Measurements from ENCODE around the gene KIF1B. TPM values are rescaled to one million over a fixed set of nuclear protein-coding genes. Genes with fewer than 3 reads are reported as not detected.

Gene KIF1B
- total and polyA plus RNA-seq, 2 donors from 2014 or later = 8.0 to 46.4 TPM

DNA sequence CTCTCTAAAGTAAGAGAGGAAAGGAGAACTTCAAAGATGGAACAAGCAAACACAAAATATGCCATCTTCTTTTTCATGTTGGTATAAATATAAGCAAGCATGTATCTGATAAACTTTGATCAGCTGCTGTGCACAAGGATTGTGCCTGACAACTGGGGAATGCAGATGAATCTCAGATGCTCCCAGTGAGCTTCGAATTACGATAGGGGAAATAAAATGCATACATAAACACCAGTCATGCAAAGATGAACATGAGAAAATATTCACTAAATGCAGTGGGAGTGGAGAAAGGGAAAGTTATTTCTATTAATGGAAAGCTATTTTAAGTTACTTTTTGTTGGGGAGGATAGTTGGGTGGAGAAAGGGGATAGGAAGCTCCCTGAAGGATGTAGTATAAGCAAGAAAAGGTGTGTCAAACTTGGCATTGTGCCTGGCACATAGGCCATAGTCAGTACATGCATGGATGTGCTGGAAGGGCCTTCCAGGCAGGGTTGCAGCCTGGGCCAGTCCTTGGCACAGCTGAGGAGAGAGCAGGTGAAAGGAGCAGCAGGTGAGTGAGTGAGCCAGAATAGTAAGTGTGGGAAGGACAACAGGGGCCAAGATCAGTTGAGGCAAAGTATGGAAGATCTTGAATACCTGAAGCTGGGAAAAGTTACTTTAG is 130.7 kb downstream of the KIF1B start:
- Histone ChIP-seq H3K4me1 (ENCODE audit: control insufficient read depth in 2 of 3, insufficient read depth in 2 of 3, low read depth in 1 of 3, low read length in 3 of 3) (no peaks in the 10 kb centered on the region), H3K9ac (ENCODE audit: low read length in 3 of 3) (no peak overlapping the region), H3K36me3 (ENCODE audit: control insufficient read depth in 2 of 3, insufficient read depth in 3 of 3, low read length in 3 of 3) (peaks cover 7 to 57% (median 34%) of the 10 kb centered on the region in 3 donors), H3K9me3 (ENCODE audit: control insufficient read depth in 2 of 3, insufficient read depth in 1 of 3, low read length in 3 of 3) (no peaks in the 10 kb centered on the region), H3K27ac (ENCODE audit: low read depth in 2 of 2, low read length in 2 of 2) (no peak overlapping the region), H3K4me3 (ENCODE audit: low read length in 3 of 3) (no peak overlapping the region), H3K27me3 (ENCODE audit: control insufficient read depth, insufficient read depth, low read length) (no peaks in the 10 kb centered on the region)
- DNase-seq = peak in 1 of 5 donors; percentile 20
- intact Hi-C loops (cut with DNase I) = no loop called here
- FAIRE-seq = no peak
- TF ChIP-seq, protein P1, sequence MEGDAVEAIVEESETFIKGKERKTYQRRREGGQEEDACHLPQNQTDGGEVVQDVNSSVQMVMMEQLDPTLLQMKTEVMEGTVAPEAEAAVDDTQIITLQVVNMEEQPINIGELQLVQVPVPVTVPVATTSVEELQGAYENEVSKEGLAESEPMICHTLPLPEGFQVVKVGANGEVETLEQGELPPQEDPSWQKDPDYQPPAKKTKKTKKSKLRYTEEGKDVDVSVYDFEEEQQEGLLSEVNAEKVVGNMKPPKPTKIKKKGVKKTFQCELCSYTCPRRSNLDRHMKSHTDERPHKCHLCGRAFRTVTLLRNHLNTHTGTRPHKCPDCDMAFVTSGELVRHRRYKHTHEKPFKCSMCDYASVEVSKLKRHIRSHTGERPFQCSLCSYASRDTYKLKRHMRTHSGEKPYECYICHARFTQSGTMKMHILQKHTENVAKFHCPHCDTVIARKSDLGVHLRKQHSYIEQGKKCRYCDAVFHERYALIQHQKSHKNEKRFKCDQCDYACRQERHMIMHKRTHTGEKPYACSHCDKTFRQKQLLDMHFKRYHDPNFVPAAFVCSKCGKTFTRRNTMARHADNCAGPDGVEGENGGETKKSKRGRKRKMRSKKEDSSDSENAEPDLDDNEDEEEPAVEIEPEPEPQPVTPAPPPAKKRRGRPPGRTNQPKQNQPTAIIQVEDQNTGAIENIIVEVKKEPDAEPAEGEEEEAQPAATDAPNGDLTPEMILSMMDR (IDR thresholded peaks at IDR 0.05; ENCODE audit: borderline replicate concordance, extremely low read depth, insufficient read depth) = no peak

DNA sequence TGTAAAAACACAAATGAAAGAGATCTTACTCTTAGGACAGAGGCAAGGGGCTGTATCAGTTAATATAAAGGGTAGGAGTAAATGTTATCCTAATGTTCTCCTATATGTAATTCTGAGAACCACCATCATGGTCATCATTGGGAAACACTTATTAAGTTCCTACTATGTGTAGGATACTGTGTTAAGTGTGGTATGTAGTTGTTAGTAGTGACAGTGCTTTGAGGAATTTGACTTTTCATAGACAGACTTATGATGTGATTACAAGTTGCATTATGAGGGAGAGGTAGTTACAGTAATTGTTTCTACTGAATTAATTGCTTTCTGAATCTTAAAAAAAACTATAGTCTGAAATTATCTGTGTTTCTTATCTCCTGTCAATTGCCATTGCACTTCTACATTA is 136.7 kb downstream of the KIF1B start:
- FAIRE-seq = no peak
- Histone ChIP-seq H3K4me1 (ENCODE audit: control insufficient read depth in 2 of 3, insufficient read depth in 2 of 3, low read depth in 1 of 3, low read length in 3 of 3) (no peaks in the 10 kb centered on the region), H3K9ac (ENCODE audit: low read length in 3 of 3) (no peak overlapping the region), H3K36me3 (ENCODE audit: control insufficient read depth in 2 of 3, insufficient read depth in 3 of 3, low read length in 3 of 3) (peaks cover 7 to 46% (median 31%) of the 10 kb centered on the region in 3 donors), H3K9me3 (ENCODE audit: control insufficient read depth in 2 of 3, insufficient read depth in 1 of 3, low read length in 3 of 3) (no peaks in the 10 kb centered on the region), H3K27ac (ENCODE audit: low read depth in 2 of 2, low read length in 2 of 2) (no peak overlapping the region), H3K27me3 (ENCODE audit: control insufficient read depth, insufficient read depth, low read length) (no peaks in the 10 kb centered on the region), H3K4me3 (ENCODE audit: low read length in 3 of 3) (no peak overlapping the region)
- intact Hi-C loops (cut with DNase I) = no loop called here
- TF ChIP-seq, protein P1 (IDR thresholded peaks at IDR 0.05; ENCODE audit: borderline replicate concordance, extremely low read depth, insufficient read depth) = no peak
- DNase-seq = no peak

DNA sequence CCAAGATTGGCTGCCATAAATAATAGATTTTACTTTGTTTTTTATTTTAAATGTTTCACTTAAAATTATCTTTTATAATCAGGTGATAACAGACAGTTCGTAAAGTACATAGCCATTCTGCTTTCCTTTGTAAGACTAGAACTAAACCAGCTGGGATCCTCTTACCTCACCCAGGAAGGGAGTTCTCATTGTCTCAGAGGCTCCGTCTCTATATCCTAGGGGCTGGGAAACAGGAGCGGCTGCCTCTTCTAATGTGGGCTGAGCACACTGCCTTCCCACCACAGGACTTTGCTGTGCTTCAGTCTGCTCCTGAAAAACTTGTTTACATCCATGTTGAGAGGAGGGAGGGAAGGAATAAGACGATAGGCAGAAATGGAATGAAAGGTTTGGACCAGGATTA is 142.9 kb downstream of the KIF1B start:
- Histone ChIP-seq H3K4me3 (ENCODE audit: low read length in 3 of 3) (no peak overlapping the region), H3K27me3 (ENCODE audit: control insufficient read depth, insufficient read depth, low read length) (no peaks in the 10 kb centered on the region), H3K9me3 (ENCODE audit: control insufficient read depth in 2 of 3, insufficient read depth in 1 of 3, low read length in 3 of 3) (no peaks in the 10 kb centered on the region), H3K36me3 (ENCODE audit: control insufficient read depth in 2 of 3, insufficient read depth in 3 of 3, low read length in 3 of 3) (peaks cover 3 to 27% (median 12%) of the 10 kb centered on the region in 3 donors), H3K4me1 (ENCODE audit: control insufficient read depth in 2 of 3, insufficient read depth in 2 of 3, low read depth in 1 of 3, low read length in 3 of 3) (no peaks in the 10 kb centered on the region), H3K27ac (ENCODE audit: low read depth in 2 of 2, low read length in 2 of 2) (no peak overlapping the region), H3K9ac (ENCODE audit: low read length in 3 of 3) (no peak overlapping the region)
- TF ChIP-seq, protein P1 (IDR thresholded peaks at IDR 0.05; ENCODE audit: borderline replicate concordance, extremely low read depth, insufficient read depth) = no peak
- intact Hi-C loops (cut with DNase I) = no loop called here
- no peak for FAIRE-seq
- peak in 2 of 5 donors; percentile 22 to 24 for DNase-seq
